GM18520 (cell line): Measurements from ENCODE around the gene MPIG6B.

Source experiments
- ATAC-seq: cut with Tn5 transposase; IDR thresholded peaks from one replicate; pipeline ENCODE4 v1.9.1; 2021; ENCODE audit not compliant: unreplicated experiment

Gene MPIG6B

DNA sequence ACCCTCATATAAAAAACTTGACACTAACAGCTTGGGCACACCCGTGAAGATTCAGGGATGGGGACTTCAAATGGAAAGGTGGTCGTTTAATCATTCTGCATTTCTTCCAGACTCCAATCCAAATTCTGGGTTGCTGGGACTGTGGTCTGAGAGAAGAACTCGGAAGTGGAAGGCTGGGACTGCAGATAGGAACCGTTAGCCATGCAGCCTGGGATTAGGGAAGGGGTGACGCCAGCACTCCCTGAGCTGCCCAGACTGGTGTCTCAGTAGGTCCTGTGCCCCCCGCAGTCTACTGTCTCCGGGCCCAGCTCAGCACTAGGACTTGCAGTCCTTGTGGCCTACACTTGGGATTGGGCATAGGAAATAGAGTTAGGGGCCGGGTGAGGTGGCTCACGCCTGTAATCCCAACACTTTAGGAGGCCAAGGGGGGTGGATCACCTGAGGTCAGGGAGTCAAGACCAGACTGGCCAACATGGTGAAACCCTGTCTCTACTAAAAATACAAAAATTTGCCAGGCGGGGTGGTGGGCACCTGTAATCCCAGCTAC lies 13.7 kb downstream of the MPIG6B start:
- ATAC-seq, result no peak

DNA sequence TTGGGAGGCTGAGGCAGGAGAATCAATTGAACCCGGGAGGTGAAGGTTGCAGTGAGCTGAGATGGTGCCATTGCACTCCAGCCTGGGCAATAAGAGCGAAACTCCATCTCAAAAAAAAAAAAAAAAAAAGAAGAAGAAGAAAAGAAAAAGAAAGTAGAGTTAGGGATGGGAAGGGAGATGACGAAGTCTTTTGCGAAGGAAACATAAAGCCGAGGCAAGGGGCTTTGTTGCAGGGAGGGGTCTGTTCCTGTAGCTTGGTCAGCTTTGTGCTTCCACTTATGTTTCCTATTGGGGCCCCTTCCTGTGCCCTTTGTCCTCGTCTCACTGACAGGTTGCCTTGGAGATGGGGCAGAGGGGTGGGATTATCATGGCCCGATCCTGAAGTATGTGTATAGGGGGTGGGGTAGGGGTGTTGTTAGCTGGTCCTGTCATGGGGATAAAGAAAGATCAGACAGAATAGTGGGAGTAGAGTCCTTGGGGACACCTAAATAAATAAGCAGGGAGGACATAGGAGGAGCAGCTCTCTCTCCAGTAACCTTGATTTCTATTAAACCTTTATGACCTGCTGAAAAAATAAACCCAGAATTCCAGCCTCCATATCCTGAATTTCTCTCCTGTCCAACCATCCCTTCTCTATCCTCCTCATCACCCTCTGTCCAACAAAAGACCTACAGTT lies 14.3 kb downstream of the MPIG6B start:
- ATAC-seq, result no peak

DNA sequence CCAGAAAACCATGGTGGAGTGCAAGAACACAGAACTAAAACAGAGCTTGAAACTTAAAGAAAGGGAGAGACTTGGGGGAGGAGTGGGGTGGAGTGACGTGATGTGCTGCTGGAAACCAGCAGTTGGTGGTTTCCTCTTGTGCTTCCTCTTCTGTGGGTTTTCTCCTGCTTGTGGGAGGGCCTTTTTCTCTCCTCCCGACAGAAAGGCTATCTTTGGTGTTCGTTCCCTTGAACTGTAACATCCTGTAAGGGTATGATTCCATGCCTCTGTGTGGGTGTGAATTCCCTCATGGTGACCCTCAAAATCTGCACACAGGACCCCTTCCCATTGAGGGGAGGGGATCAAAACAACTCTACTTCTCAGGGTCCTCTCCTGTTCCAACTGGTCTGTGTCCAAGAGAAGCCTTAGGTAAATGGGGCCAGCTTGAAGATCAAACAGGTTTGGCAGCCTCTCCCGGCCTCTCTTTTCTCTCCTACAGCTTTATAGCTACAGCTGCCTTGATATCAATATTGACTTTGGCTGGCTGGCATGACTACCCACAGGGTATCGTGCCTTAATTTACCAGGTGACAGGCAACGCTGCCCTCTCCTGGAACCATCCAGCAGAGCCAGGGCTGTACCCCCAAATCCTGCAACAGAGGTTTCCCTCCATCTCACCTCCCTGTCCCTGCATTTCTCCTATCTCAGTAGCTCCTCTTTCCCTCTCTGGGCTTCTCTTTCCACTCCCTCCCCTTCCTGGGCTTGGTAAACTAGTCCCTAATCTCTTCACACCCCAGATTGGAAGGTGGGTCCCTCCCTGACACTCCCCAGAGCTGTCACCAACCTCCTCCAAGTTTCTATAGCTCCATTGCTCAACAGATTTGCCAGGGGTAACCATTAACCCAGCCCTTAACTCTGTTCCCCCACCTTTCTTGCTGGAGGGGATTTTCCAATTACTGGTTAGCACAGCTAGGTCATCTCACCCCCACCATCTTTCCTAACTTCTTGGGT lies 15.1 kb downstream of the MPIG6B start:
- ATAC-seq, result no peak

DNA sequence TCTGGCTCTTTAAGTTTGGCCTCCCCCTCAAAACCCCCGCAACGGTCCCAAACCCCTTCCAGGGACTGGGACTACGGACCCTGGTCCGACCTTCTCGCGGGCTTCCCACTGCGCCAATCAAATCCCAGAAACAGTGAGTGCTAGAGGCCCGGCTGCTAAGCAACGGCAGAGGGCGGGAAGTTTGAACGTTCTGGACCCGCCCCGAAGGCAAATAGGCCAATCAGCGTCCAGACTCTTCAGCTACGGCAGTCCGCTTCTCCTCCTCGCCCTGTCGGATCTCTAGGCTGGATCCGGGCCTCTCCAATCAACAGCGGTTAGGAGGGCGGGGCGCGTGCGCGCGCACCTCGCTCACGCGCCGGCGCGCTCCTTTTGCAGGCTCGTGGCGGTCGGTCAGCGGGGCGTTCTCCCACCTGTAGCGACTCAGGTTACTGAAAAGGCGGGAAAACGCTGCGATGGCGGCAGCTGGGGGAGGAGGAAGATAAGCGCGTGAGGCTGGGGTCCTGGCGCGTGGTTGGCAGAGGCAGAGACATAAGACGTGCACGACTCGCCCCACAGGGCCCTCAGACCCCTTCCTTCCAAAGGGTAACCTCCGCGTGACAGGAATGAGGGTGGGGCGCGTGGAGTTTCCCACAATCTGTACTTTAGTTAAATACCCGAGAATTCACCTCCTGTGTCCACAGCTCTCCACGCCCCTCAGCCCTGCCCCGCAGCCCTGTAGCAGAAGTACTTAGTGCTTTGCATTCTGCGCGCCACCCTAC lies 16.6 kb downstream of the MPIG6B start, which contains the start of gene MSH5:
TSS of gene MSH5 (plus strand) at position 367 of the 758 bp plus-strand sequence. CDS start 462 bp downstream, outside the sequence.
- ATAC-seq, result peak; percentile 78

DNA sequence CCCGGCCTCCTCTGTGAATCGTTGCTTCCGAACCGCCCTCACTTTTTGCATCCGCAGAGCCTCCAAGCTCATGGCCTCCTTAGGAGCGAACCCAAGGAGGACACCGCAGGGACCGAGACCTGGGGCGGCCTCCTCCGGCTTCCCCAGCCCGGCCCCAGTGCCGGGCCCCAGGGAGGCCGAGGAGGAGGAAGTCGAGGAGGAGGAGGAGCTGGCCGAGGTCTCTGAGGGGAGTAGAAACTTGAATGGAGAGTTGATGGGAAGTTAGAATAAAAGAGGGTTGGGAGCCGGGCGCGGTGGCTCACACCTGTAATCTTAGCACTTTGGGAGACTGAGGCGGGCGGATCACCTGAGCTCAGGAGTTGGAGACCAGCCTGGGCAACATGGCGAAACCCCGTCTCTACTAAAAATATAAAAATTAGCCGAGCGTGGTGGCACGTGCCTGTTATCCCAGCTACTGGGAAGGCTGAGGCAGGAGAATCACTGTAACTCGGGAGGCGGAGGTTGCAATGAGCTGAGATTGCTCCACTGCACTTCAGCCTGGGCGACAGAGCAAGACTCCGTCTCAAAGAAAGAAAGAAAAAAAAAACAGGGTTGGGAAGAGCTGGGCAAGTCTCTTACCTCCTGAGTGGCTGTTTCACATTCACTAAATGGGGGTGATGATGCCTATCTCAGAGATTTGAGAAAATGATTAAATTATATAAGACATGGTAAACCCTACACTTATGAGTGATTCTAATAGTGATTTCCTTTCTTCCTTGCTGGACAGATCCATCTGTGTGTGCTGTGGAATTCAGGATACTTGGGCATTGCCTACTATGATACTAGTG lies 17.4 kb downstream of the MPIG6B start:
- ATAC-seq, result no peak

DNA sequence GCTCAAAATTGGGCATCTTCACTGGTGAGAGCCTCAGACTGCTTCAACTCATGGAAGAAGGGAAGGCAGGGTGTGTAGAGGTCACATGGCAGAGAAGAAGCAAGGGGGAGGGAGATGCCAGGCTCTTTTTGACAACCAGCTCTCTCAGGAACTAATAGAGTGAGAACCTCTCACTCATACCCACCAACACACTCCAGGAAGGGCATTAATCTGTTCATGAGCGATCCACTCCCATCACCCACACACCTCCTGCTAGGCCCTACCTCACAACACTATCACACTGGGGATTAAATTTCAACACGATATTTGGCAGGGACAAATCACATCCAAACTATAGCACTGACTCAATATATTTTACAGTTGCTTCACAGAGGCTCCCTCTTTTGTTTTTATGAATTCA lies 18.6 kb downstream of the MPIG6B start:
- no peak for ATAC-seq

DNA sequence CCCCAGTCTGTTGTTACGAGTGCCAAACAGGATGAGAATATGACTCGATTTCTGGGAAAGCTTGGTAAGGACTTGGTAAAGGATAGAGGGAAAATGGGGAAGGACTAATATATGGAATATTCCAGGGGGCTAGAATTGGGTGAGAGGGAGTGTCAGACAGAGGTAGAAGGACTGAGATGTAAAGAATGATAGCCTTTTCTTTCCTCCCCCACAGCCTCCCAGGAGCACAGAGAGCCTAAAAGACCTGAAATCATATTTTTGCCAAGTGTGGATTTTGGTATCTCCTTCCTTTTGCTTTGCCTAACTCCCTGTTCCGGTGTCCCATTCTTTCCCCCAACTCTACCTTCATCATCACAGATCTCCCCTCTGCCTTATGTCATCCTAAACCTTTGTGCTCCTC lies 19.7 kb downstream of the MPIG6B start:
- ATAC-seq, result no peak

DNA sequence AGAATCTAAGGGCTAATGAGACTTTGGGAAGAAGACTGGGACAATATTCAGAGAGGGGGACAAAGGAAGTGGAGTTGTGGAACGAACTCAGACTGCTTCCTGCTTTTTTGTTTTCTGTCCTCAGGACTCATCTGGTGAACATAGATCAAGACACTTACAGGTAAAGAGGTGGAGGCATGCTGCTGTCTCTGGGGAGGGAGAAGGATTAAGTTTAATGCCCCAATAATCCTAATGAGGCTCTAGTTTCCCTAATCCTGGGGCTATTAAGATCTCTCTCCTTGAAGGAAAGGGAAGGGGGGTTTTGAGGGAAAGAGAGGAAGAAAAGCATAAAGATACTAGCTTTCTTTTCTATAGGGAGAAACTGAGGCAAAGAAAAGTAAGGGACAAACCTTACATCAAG lies 21.2 kb downstream of the MPIG6B start:
- no peak for ATAC-seq

DNA sequence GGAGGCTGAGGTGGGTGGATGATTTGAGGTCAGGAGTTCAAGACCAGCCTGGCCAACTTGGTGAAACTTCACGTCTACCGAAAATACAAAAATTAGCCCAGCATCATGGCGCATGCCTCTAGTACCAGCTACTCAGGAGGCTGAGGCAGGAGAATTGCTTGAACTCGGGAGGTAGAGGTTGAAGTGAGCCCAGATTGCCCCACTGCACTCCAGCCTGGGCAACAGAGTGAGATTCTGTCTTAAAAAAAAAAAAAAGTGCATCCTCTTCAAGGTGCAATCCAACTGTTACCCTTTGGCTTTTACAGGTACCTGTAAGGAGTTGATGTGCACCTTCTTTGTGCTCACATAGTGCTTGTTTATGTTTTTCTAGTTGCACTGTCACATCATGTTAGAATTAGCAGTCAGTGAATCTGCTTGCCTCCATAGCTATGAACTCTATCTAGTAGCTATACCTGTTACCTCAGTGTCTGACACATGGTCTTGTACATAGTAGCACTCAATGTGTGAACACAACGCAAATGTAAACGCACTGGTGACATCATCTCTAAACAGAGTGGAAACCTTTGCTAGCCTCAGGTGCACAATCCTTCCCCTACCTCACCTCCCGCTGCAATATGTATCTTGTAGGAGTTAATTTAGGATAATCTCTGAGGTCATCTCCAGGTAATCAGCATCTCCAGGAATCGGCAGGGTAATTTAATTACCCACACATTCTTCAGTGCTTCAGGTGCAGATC lies 26.3 kb downstream of the MPIG6B start:
- no peak for ATAC-seq

DNA sequence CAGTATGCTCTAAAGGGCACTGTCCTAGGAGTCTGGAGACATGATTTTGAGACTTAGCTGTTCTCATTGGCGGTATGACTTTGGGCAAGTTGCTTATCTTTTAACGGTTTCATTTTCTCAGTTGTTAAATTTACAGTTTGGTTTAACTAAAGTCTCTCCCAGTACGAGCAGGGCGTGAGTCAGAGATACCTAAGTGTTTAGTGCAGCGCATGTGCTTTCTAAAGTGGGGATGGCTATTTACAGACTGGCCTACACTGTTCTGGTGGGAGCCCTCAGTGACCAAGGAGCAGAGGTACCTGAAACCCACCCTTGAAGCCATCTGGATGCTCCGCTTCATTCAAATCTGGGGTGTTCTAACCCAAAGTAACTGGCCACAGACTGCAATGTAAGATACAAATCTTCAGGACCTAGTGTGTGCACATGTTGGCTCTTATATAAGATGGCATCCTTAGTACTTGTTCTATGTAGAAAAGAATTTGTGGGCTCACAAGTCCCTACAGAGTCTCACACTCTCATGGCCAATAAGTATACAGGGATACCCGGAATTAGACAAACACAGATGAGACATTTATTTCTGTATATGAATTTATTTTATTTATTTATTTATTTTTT lies 27.3 kb downstream of the MPIG6B start:
- ATAC-seq, result no peak

DNA sequence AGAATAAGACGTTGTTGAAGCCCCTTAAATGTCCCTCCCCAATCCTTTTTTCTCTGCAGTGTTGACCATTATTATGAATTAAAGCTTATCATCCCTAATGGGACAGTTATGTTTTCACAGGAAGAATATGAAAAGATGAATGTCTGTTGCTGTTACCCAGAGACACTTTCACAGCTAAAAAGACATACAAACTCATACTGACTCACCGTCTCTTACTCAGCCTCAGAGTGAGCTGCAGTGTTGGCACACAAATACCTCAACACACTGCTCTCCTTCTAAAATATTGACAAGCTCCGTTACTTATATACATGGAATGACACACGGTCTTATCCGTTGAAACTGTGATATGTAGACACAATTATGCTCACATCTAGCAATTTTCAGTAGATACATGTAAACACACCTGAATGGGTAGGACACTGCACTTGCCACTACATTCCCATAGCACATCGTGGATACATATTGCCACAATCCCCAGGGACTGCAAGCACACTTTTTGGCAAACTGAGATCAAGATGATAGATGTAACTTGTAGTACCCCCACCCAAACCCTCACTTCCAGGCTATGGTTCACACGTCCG lies 29.7 kb downstream of the MPIG6B start:
- ATAC-seq, result no peak

DNA sequence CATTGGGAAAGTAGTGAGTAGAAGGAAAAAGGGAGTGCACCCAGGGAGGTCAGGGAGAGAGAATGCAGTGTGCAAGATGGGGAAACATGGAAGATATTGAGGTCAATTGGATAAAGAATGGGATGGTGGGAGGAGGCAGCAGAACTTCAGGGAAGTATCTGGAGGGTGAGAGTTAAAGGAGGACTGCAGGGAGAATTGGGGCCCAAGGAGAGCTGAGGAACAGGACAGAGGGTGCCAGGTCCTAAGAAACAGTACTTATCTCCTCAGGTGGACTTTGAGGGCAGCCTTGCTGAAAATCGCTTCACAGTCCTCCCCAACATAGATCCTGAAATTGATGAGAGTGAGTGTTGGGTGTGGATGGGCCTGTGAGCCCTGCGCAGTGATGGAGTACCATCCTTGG lies 35.1 kb downstream of the MPIG6B start:
- ATAC-seq, result no peak

DNA sequence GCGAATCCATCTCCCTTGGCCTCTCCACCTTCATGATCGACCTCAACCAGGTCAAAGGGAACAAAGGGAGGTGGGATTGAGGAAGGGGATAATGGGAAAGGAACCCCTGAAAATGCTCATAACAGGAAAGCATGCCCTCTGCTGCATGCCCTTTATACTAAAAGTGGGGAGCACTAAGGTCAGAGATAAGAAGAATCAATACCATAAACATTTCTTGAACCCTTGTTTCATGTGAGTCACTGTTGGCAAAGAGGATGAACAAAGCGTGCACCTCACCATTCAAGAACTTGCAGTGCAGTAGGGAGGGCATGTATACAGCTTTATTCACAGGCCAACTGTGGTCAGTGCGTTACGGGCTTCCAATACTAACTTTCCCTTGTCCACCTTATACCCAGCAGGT lies 37.6 kb downstream of the MPIG6B start:
- ATAC-seq, result no peak

DNA sequence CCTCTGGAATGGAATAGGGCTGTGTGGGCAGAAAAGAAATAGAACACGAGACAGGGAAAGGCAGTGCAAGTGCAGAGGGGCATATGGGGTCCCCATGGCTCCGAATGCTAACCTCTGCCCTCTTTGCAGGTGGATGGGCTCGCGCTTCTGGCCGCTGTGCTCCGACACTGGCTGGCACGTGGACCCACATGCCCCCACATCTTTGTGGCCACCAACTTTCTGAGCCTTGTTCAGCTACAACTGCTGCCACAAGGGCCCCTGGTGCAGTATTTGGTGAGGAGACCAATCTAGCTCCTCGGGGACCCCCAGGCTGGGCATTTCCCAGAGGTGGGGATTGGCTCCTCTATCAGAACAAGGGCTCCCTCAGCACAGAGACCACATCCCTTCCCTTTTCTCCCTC lies 38.2 kb downstream of the MPIG6B start:
- no peak for ATAC-seq

DNA sequence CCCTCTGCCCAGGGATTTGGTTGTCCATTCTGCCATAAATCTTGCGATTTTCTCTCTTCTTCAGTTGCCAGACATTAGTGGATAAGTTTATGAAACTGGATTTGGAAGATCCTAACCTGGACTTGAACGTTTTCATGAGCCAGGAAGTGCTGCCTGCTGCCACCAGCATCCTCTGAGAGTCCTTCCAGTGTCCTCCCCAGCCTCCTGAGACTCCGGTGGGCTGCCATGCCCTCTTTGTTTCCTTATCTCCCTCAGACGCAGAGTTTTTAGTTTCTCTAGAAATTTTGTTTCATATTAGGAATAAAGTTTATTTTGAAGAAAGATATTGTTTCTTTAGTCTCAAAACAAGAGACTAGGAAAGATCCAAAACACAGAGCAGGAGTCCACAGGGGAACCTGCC lies 39.2 kb downstream of the MPIG6B start, which contains the start of gene SAPCD1:
TSS of gene SAPCD1 (plus strand) at position 301 of the 400 bp plus-strand sequence. CDS start 399 bp downstream, outside the sequence.
- no peak for ATAC-seq

DNA sequence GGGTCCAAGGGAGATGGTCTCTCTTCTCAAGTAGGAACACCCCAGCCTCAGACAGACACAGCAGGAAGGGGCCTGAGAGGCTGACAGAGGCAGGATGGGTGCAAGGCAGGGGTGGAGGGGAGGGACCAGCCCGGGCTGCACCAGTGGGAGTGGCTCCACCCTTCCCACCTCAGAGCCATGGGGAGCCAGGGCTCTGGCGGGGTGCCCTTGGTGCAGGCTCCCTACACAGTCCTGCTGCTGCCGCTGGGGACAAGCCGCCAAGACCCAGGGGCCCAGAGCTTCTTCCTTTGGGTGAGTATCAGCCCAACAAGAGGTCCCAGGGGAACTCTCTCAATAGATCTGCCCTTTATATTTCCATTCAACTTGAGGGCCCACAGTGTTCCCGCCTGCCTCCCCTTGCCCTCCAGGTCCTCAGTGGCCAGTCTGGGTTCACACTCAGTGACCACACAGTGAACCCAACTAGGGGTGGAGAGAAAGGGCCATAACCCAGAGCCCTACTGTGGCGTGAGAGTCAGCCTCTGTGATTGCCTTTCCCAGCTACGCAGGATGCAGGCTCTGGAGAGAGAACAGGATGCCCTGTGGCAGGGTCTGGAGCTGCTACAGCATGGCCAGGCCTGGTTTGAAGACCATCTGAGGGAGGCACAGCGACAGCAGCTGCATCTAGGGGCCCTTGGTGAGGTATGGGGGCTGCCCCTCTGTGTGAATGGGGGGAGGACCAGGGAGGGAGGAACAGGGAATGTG lies 39.9 kb downstream of the MPIG6B start:
- ATAC-seq, result no peak

DNA sequence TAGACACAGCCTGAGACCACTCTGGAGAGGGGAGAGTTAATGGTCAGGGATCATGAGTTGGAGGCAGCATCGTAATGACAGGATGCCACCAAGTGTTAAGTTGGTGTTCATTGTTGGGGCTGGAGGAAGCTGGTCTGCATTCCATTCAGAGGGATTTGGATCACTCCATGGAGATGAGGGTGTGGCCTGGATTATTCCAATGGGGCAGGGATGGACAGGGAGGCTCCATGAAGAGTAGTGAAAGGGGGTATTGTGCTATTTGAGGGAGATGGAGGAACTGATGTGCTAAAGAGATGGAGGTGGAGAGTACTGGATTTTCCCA lies 40.4 kb downstream of the MPIG6B start:
- ATAC-seq, result no peak

DNA sequence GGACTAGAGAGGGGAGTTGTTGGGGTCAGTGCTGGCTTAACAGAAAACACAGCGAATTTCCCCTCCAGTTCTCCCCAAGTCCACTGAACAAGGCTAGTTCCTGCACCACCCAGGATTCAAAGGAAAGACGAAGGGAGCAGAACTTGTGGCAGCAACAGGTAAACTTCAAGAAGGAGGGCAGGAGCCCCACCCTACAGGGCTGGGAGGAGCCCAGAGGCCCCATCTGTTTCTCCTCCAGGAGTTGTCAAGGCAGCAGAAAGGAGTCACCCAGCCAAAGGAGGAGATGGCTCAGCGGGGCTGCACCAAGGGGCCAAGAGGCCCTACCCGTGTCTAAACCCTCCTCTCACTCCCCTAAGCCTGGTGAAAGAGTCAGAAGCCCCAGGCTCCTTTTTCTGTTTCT lies 41.0 kb downstream of the MPIG6B start:
- no peak for ATAC-seq
